ENCODE measurements around the gene AKR1C2. TPM values are rescaled to one million over a fixed set of nuclear protein-coding genes. Genes with fewer than 3 reads are reported as not detected.
A peak's percentile ranks its signal among the peaks of the same experiment; 100 is the strongest.
"Not testable (repeated sequence)": the region's sequence is repeated elsewhere in the genome, so short reads cannot be mapped to it uniquely, and the experiment has no call there.

Gene AKR1C2
- total RNA-seq, 1 donor from 2014 or later: 25.5 TPM

DNA sequence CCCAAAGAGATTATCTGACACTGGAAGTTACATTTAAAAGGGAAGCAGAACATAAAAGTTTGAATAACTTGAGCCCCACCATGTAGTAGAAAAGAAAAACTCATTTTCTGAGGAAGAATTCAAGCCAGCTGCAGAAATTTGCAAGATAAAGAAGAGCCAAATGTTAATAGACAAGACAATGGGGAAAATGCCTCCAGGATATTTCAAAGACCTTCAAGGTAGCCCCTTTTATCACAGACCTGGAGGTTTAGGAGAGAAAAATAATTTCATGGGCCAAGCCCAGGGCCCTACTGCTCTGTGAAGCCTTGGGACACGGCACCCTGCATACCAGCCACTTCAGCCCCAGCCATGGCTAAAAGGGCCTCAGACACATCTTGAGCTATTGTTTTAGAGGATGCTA lies 58.8 kb downstream of the AKR1C2 start:
- ATAC-seq (ENCODE audit: poor library complexity): no peak
- DNase-seq: no peak
- intact Hi-C loops (cut with DNase I): no loop called here

DNA sequence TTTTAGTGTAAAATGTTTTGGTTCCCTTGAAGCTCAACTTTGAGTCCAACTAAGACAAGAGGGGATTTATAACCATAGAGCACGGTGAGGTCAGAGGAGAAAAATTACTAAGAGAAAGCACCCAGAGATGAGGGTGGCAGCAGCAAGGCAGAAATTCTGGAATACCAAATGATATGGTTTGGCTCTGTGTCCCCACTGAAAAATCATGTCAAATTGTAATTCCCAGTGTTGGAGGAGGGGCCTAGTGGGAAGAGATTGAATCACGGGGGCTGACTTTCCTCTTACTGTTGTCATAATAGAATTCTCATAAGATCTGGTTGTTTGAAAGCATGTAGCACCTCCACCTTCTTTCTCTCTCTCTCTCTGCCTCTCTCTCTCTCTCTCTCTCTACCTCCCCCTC lies 59.8 kb downstream of the AKR1C2 start:
- intact Hi-C loops (cut with DNase I): no loop called here
- no peak for ATAC-seq (ENCODE audit: poor library complexity)
- DNase-seq: no peak

DNA sequence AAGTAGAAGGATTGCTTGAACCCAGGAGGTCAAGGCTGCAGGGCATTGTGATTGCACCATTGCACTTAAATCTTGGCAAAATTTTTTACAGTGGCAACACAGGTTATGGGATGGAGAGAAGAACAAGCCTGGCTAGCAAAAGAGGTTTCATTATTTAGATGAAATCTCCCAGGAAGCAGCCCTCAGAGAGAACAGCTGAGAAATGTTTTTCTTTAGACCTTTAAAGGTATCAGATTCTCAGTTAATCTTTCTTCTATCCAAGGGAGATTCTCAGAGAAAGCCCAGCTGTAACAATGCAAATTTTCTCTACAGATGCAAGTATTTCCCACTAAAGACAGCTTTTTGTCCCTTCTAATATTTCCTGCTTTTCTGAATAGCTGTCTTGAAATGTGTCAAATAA lies 60.2 kb downstream of the AKR1C2 start:
- ATAC-seq (ENCODE audit: poor library complexity); intact Hi-C loops (cut with DNase I); DNase-seq: not testable (repeated sequence)

DNA sequence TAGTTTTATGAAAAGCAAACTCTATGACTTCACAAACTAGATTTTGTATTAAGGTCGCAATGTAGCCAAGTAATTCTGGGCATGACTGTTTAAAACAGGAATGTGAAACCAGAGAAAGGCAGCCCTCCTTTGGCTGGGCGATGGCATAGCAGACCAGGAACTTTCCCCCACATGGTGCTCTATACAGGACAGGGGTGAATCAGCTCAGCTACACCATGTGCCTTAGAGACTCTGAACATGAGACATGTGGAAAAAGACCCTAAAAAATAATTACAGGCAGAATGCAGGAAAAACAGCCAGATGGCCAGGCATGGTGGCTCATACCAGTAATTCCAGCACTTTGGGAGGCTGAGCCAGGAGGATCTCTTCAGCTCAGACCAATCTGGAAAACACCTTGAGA lies 60.7 kb downstream of the AKR1C2 start:
- intact Hi-C loops (cut with DNase I); DNase-seq: not testable (repeated sequence)
- ATAC-seq (ENCODE audit: poor library complexity): peak; percentile 75

GRCh38 chr10:4941540-4942330 lies 61.9 kb downstream of the AKR1C2 start:
- ATAC-seq (ENCODE audit: poor library complexity): peak; percentile 14
- intact Hi-C loops (cut with DNase I): no loop called here
- no peak for DNase-seq

GRCh38 chr10:4940909-4941308 lies 62.7 kb downstream of the AKR1C2 start:
- ATAC-seq (ENCODE audit: poor library complexity); intact Hi-C loops (cut with DNase I); DNase-seq: not testable (repeated sequence)

DNA sequence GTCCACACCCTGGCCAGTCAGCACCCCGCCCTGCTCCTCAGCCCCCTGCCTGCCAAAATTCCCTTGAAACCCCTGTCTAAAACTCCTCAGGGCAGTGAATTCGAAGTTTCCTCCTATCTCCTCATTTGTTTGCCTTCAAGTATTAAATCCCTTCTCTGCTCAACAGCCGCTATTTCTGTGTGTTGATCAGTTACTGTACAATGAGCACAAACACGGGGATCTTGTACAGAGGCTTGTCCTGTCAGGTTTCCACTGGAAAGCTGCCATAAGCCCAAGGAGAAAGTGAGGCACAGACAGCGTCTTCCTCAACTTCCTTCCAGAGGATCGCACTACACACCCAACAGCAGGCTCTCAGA lies 63.6 kb downstream of the AKR1C2 start:
- DNase-seq; ATAC-seq (ENCODE audit: poor library complexity); intact Hi-C loops (cut with DNase I): not testable (repeated sequence)

GRCh38 chr10:4939224-4940072 lies 64.2 kb downstream of the AKR1C2 start:
- DNase-seq: no peak
- intact Hi-C loops (cut with DNase I): no loop called here
- ATAC-seq (ENCODE audit: poor library complexity): no peak

Other genes starting within 250 kb of the AKR1C2 start
- 5.1 TPM for gene AKR1E2, start 177.7 kb downstream of the AKR1C2 start, total RNA-seq
- 31.4 TPM for gene AKR1C1, start 40.4 kb downstream of the AKR1C2 start, total RNA-seq
- gene AKR1C3, start 90.6 kb upstream of the AKR1C2 start, total RNA-seq: 30.3 TPM
- gene AKR1C8, start 181.3 kb upstream of the AKR1C2 start, total RNA-seq: not detected
- not detected for gene AKR1C4, start 193.0 kb upstream of the AKR1C2 start, total RNA-seq

All from Right ventricle myocardium superior (tissue), 1 donor.